Measurements from ENCODE around the gene CRIM1.
"Not testable (repeated sequence)": the region's sequence is repeated elsewhere in the genome, so short reads cannot be mapped to it uniquely, and the experiment has no call there.

The CRIM1 gene

DNA sequence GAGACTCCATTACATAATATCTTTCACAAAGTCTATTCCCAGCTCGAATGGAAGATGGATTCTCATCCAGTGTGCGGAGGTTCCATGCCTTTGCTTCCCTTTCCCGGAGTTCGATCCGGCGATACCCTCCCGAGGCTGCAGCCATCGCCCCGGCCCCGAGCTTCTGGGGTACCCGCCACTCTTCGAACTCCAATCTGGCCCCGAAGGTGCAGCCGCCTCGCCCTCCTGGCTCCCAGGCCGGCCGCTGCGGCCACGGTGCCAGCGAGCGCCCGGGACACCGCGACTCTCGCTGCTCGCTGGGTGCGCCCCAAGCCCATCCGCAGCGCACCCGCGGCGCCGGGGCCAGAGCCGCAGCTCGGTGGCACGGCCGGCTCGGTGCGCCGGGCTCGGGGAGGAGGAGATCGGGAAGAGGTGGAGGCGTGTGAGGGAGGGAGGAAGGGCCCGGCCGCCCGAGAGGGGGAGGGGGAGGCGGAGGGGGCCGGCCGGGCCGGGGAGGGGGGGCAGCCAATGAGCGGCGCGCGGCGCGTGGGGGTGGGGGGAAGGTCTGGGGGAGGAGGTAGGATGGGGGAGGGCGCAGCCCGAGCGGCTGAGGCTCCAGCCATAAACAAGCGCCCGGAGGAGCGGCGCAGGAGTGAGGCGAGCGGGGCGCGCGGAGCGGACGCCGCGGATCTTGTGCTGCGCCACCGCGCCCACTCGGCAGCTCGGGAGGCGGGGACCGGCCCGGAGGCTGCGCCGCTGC is at the start of gene CRIM1:
Gene CRIM1, plus strand, starts transcription at position 628 of the 739 bp plus-strand sequence. CDS start 515 bp downstream, outside the sequence.
- Histone ChIP-seq H3K9me3 (ENCODE audit: control insufficient read depth in 5 of 5, low read length in 5 of 5) (no peaks in the 10 kb centered on the region), H3K4me3 (ENCODE audit: low read depth in 1 of 5, low read length in 5 of 5) (peak within 1 kb of the TSS; percentile 82 to 99 (median 94)), H3K36me3 (ENCODE audit: control insufficient read depth in 5 of 5, insufficient read depth in 5 of 5, low read length in 5 of 5) (no peaks in the 10 kb centered on the region), H3K9ac (ENCODE audit: low read length in 5 of 5) (peak within 1 kb of the TSS; percentile 0 to 94 (median 81)), H3K4me1 (ENCODE audit: control insufficient read depth in 5 of 5, insufficient read depth in 5 of 5, low read length in 5 of 5) (peaks cover 0 to 66% (median 51%) of the 10 kb centered on the region in 5 donors), H3K27ac (ENCODE audit: low read depth, low read length) (peak within 1 kb of the TSS; percentile 96), H3K27me3 (ENCODE audit: control insufficient read depth in 5 of 5, insufficient read depth in 4 of 5, low read length in 5 of 5) (no peaks in the 10 kb centered on the region)

- Histone ChIP-seq H3K4me1 (ENCODE audit: control insufficient read depth in 5 of 5, insufficient read depth in 5 of 5, low read length in 5 of 5) (no peaks in the 10 kb centered on the region), H3K9me3 (ENCODE audit: control insufficient read depth in 5 of 5, low read length in 5 of 5) (no peaks in the 10 kb centered on the region), H3K36me3 (ENCODE audit: control insufficient read depth in 5 of 5, insufficient read depth in 5 of 5, low read length in 5 of 5) (no peaks in the 10 kb centered on the region), H3K9ac (ENCODE audit: low read length in 5 of 5) (no peak overlapping the region), H3K27me3 (ENCODE audit: control insufficient read depth in 5 of 5, insufficient read depth in 4 of 5, low read length in 5 of 5) (no peaks in the 10 kb centered on the region), H3K4me3 (ENCODE audit: low read depth in 1 of 5, low read length in 5 of 5) (no peak overlapping the region), H3K27ac (ENCODE audit: low read depth, low read length) (no peak overlapping the region)
Observed at GRCh38 chr2:36307441-36307840, 48.1 kb upstream of the CRIM1 start.

DNA sequence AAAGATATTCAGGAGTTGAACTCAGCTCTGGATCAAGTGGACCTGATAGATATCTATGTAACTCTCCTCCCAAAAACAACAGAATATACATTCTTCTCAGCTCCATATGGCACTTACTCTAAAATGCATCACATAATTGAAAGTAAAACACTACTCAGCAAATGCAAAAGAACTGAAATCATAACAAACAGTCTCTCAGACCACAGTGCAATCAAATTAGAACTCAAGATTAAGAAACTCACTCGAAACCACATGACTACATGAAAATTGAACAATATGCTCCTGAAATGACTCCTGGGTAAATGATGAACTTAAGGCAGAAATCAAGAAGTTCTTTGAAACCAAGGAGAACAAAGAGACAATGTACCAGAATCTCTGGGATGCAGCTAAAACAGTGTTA is 45.1 kb upstream of the CRIM1 start:
- not testable (repeated sequence) for H3K9me3 ChIP-seq (ENCODE audit: control insufficient read depth in 5 of 5, low read length in 5 of 5); H3K27me3 ChIP-seq (ENCODE audit: control insufficient read depth in 5 of 5, insufficient read depth in 4 of 5, low read length in 5 of 5); H3K36me3 ChIP-seq (ENCODE audit: control insufficient read depth in 5 of 5, insufficient read depth in 5 of 5, low read length in 5 of 5); H3K4me1 ChIP-seq (ENCODE audit: control insufficient read depth in 5 of 5, insufficient read depth in 5 of 5, low read length in 5 of 5); H3K4me3 ChIP-seq (ENCODE audit: low read depth in 1 of 5, low read length in 5 of 5); H3K9ac ChIP-seq (ENCODE audit: low read length in 5 of 5); H3K27ac ChIP-seq (ENCODE audit: low read depth, low read length)

- peaks cover 0 to 5% (median 0%) of the 10 kb centered on the region in 5 donors for H3K9me3 ChIP-seq (ENCODE audit: control insufficient read depth in 5 of 5, low read length in 5 of 5)
- no peak overlapping the region for H3K9ac ChIP-seq (ENCODE audit: low read length in 5 of 5)
- H3K4me1 ChIP-seq (ENCODE audit: control insufficient read depth in 5 of 5, insufficient read depth in 5 of 5, low read length in 5 of 5) = peaks cover 0 to 4% (median 0%) of the 10 kb centered on the region in 5 donors
- H3K27ac ChIP-seq (ENCODE audit: low read depth, low read length) = no peak overlapping the region
- no peak overlapping the region for H3K4me3 ChIP-seq (ENCODE audit: low read depth in 1 of 5, low read length in 5 of 5)
- H3K27me3 ChIP-seq (ENCODE audit: control insufficient read depth in 5 of 5, insufficient read depth in 4 of 5, low read length in 5 of 5) = peaks cover 0 to 5% (median 0%) of the 10 kb centered on the region in 5 donors
- no peaks in the 10 kb centered on the region for H3K36me3 ChIP-seq (ENCODE audit: control insufficient read depth in 5 of 5, insufficient read depth in 5 of 5, low read length in 5 of 5)
Observed at GRCh38 chr2:36318547-36318946, 37.0 kb upstream of the CRIM1 start.

DNA sequence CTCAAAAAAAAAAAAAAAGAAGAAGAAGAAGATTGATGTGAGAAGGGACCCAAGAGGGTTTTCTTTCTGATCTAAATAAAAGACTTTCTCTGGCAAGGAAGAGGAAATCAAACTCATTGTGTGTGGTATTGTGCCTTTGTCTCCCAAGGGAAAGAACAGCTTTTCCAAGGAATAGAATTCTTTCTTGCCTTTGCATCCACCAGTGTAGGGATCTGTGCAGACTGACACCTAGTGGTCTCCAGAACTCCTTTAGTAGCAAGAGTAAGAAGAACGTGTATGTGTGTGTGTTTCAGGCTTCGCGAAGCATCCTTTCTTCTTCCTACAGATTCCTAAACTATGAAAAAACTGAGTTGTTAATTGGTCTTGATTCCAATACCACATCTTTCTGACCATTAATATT is 33.5 kb upstream of the CRIM1 start:
- Histone ChIP-seq H3K27ac (ENCODE audit: low read depth, low read length) (no peak overlapping the region), H3K4me3 (ENCODE audit: low read depth in 1 of 5, low read length in 5 of 5) (no peak overlapping the region), H3K36me3 (ENCODE audit: control insufficient read depth in 5 of 5, insufficient read depth in 5 of 5, low read length in 5 of 5) (no peaks in the 10 kb centered on the region), H3K4me1 (ENCODE audit: control insufficient read depth in 5 of 5, insufficient read depth in 5 of 5, low read length in 5 of 5) (peaks cover 0 to 4% (median 0%) of the 10 kb centered on the region in 5 donors), H3K9ac (ENCODE audit: low read length in 5 of 5) (no peak overlapping the region), H3K9me3 (ENCODE audit: control insufficient read depth in 5 of 5, low read length in 5 of 5) (no peaks in the 10 kb centered on the region), H3K27me3 (ENCODE audit: control insufficient read depth in 5 of 5, insufficient read depth in 4 of 5, low read length in 5 of 5) (no peaks in the 10 kb centered on the region)

GRCh38 chr2:36326286-36326685 is 29.3 kb upstream of the CRIM1 start:
- Histone ChIP-seq H3K27ac (ENCODE audit: low read depth, low read length) (no peak overlapping the region), H3K9ac (ENCODE audit: low read length in 5 of 5) (no peak overlapping the region), H3K4me1 (ENCODE audit: control insufficient read depth in 5 of 5, insufficient read depth in 5 of 5, low read length in 5 of 5) (peaks cover 0 to 12% (median 0%) of the 10 kb centered on the region in 5 donors), H3K27me3 (ENCODE audit: control insufficient read depth in 5 of 5, insufficient read depth in 4 of 5, low read length in 5 of 5) (no peaks in the 10 kb centered on the region), H3K36me3 (ENCODE audit: control insufficient read depth in 5 of 5, insufficient read depth in 5 of 5, low read length in 5 of 5) (no peaks in the 10 kb centered on the region), H3K4me3 (ENCODE audit: low read depth in 1 of 5, low read length in 5 of 5) (no peak overlapping the region), H3K9me3 (ENCODE audit: control insufficient read depth in 5 of 5, low read length in 5 of 5) (no peaks in the 10 kb centered on the region)

GRCh38 chr2:36329251-36329650 is 26.3 kb upstream of the CRIM1 start:
- Histone ChIP-seq H3K9ac (ENCODE audit: low read length in 5 of 5) (no peak overlapping the region), H3K4me1 (ENCODE audit: control insufficient read depth in 5 of 5, insufficient read depth in 5 of 5, low read length in 5 of 5) (peaks cover 0 to 11% (median 0%) of the 10 kb centered on the region in 5 donors), H3K27ac (ENCODE audit: low read depth, low read length) (no peak overlapping the region), H3K9me3 (ENCODE audit: control insufficient read depth in 5 of 5, low read length in 5 of 5) (no peaks in the 10 kb centered on the region), H3K27me3 (ENCODE audit: control insufficient read depth in 5 of 5, insufficient read depth in 4 of 5, low read length in 5 of 5) (no peaks in the 10 kb centered on the region), H3K4me3 (ENCODE audit: low read depth in 1 of 5, low read length in 5 of 5) (no peak overlapping the region), H3K36me3 (ENCODE audit: control insufficient read depth in 5 of 5, insufficient read depth in 5 of 5, low read length in 5 of 5) (no peaks in the 10 kb centered on the region)

- H3K27me3 ChIP-seq (ENCODE audit: control insufficient read depth in 5 of 5, insufficient read depth in 4 of 5, low read length in 5 of 5) = no peaks in the 10 kb centered on the region
- no peak overlapping the region for H3K9ac ChIP-seq (ENCODE audit: low read length in 5 of 5)
- no peak overlapping the region for H3K4me3 ChIP-seq (ENCODE audit: low read depth in 1 of 5, low read length in 5 of 5)
- no peaks in the 10 kb centered on the region for H3K36me3 ChIP-seq (ENCODE audit: control insufficient read depth in 5 of 5, insufficient read depth in 5 of 5, low read length in 5 of 5)
- peaks cover 0 to 11% (median 0%) of the 10 kb centered on the region in 5 donors for H3K4me1 ChIP-seq (ENCODE audit: control insufficient read depth in 5 of 5, insufficient read depth in 5 of 5, low read length in 5 of 5)
- H3K27ac ChIP-seq (ENCODE audit: low read depth, low read length) = no peak overlapping the region
- no peaks in the 10 kb centered on the region for H3K9me3 ChIP-seq (ENCODE audit: control insufficient read depth in 5 of 5, low read length in 5 of 5)
Observed at GRCh38 chr2:36329746-36330472, 25.7 kb upstream of the CRIM1 start.

DNA sequence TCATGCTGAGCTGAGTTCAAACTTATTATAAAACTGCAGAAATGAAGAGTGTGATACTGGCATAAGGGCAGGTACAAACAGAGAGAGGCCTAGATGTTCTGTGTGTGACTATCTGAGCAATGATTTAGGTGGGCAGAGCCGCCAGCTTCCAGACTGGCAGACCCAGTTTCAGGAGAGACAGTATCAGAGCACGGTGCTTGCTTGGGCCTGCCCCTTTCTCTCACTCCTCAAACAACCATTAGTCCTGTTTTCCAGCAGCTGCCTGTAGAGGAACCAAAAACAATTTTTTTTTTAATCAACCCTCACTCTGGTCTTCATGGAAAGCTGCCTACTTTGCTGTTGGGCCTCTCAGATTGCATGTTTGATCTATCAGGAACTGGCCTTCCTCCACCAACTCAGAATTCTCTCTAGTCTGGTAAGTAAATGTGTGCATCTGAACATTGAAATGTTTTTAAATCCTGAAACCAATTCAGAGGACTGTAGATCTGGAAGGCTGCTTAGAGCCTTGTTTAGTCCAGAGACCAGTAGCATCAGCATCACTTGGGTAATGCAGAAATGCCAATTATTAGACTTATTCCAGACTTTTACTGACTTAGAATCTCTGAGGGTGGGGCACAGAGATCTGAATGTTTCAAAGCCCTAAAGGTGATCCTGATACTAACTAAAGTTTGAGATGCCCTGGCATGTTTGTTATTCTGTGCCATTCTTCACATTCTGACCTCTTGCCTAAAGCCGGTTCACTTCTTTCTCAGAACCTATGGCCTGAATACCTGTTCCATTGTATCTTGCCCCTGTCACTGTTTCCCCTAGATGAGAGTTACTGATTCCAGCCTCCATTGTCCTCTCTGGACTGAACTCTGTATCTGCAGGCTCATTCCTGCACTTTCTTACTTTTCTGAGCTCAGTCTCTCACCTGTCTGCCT is 24.8 kb upstream of the CRIM1 start:
- Histone ChIP-seq H3K27me3 (ENCODE audit: control insufficient read depth in 5 of 5, insufficient read depth in 4 of 5, low read length in 5 of 5) (peaks cover 0 to 2% (median 0%) of the 10 kb centered on the region in 5 donors), H3K9ac (ENCODE audit: low read length in 5 of 5) (no peak overlapping the region), H3K9me3 (ENCODE audit: control insufficient read depth in 5 of 5, low read length in 5 of 5) (no peaks in the 10 kb centered on the region), H3K27ac (ENCODE audit: low read depth, low read length) (no peak overlapping the region), H3K36me3 (ENCODE audit: control insufficient read depth in 5 of 5, insufficient read depth in 5 of 5, low read length in 5 of 5) (no peaks in the 10 kb centered on the region), H3K4me3 (ENCODE audit: low read depth in 1 of 5, low read length in 5 of 5) (no peak overlapping the region), H3K4me1 (ENCODE audit: control insufficient read depth in 5 of 5, insufficient read depth in 5 of 5, low read length in 5 of 5) (peaks cover 0 to 11% (median 0%) of the 10 kb centered on the region in 5 donors)

All from subcutaneous abdominal adipose tissue (tissue), 5 donors.